ENCODE results near the gene GEMIN7.

The GEMIN7 gene

GRCh38 chr19:45076851-45077730 lies 2.0 kb upstream of the GEMIN7 start:
- Histone ChIP-seq H3K27ac (ENCODE audit: low read depth, low read length, poor library complexity, severe bottlenecking) (peak overlapping the region; percentile 85), H3K79me2 (ENCODE audit: insufficient read depth, low read length) (peaks cover 28% of the 10 kb centered on the region), H3K9ac (ENCODE audit: low read length) (peak overlapping the region; percentile 96), H3K4me2 (ENCODE audit: low read length) (peak overlapping the region; percentile 78), H3K9me2 (ENCODE audit: low read depth, low read length) (no peaks in the 10 kb centered on the region), H3F3A (ENCODE audit: insufficient read depth, low read length) (peaks cover 13% of the 10 kb centered on the region), H3K27me3 (ENCODE audit: insufficient read depth, low read length) (no peaks in the 10 kb centered on the region), H3K4me3 (ENCODE audit: low read depth, low read length, poor library complexity, severe bottlenecking) (peak overlapping the region; percentile 83), H4K20me1 (ENCODE audit: insufficient read depth, low read length) (no peaks in the 10 kb centered on the region), H3K9me3 (ENCODE audit: low read length) (no peaks in the 10 kb centered on the region), H3K4me1 (ENCODE audit: insufficient read depth, low read length, severe bottlenecking) (peaks cover 66% of the 10 kb centered on the region), H2AFZ (ENCODE audit: low read length) (no peak overlapping the region), H3K36me3 (ENCODE audit: insufficient read depth, low read length) (peaks cover 29% of the 10 kb centered on the region)
- no peak for TF ChIP-seq CTCF (IDR thresholded peaks at IDR 0.05; ENCODE audit: low read length)
- no peak for TF ChIP-seq EZH2 (IDR thresholded peaks at IDR 0.05; ENCODE audit: borderline replicate concordance, low read length)

- peaks cover 38% of the 10 kb centered on the region for H3K79me2 ChIP-seq (ENCODE audit: insufficient read depth, low read length)
- H3K9ac ChIP-seq (ENCODE audit: low read length): peak overlapping the region; percentile 93
- no peaks in the 10 kb centered on the region for H3K9me3 ChIP-seq (ENCODE audit: low read length)
- H4K20me1 ChIP-seq (ENCODE audit: insufficient read depth, low read length): no peaks in the 10 kb centered on the region
- peaks cover 53% of the 10 kb centered on the region for H3K4me1 ChIP-seq (ENCODE audit: insufficient read depth, low read length, severe bottlenecking)
- peak overlapping the region; percentile 94 for H3K4me2 ChIP-seq (ENCODE audit: low read length)
- peak overlapping the region; percentile 90 for H3K4me3 ChIP-seq (ENCODE audit: low read depth, low read length, poor library complexity, severe bottlenecking)
- H3K27ac ChIP-seq (ENCODE audit: low read depth, low read length, poor library complexity, severe bottlenecking): peak overlapping the region; percentile 85
- TF ChIP-seq CTCF (IDR thresholded peaks at IDR 0.05; ENCODE audit: low read length) (no peak), EZH2 (IDR thresholded peaks at IDR 0.05; ENCODE audit: borderline replicate concordance, low read length) (no peak)
- no peaks in the 10 kb centered on the region for H3K27me3 ChIP-seq (ENCODE audit: insufficient read depth, low read length)
- peaks cover 13% of the 10 kb centered on the region for H3F3A ChIP-seq (ENCODE audit: insufficient read depth, low read length)
- peaks cover 36% of the 10 kb centered on the region for H3K36me3 ChIP-seq (ENCODE audit: insufficient read depth, low read length)
- H3K9me2 ChIP-seq (ENCODE audit: low read depth, low read length): no peaks in the 10 kb centered on the region
- H2AFZ ChIP-seq (ENCODE audit: low read length): no peak overlapping the region
These were observed 534 bp upstream of the GEMIN7 start for GRCh38 chr19:45078390-45079062.

- Histone ChIP-seq H3K9me2 (ENCODE audit: low read depth, low read length) (no peaks in the 10 kb centered on the region), H3K9ac (ENCODE audit: low read length) (peak overlapping the region; percentile 93), H3F3A (ENCODE audit: insufficient read depth, low read length) (peaks cover 13% of the 10 kb centered on the region), H3K4me2 (ENCODE audit: low read length) (peak overlapping the region; percentile 94), H3K4me1 (ENCODE audit: insufficient read depth, low read length, severe bottlenecking) (peaks cover 42% of the 10 kb centered on the region), H3K9me3 (ENCODE audit: low read length) (no peaks in the 10 kb centered on the region), H3K36me3 (ENCODE audit: insufficient read depth, low read length) (peaks cover 28% of the 10 kb centered on the region), H4K20me1 (ENCODE audit: insufficient read depth, low read length) (no peaks in the 10 kb centered on the region), H3K79me2 (ENCODE audit: insufficient read depth, low read length) (peaks cover 38% of the 10 kb centered on the region), H3K27me3 (ENCODE audit: insufficient read depth, low read length) (no peaks in the 10 kb centered on the region), H3K27ac (ENCODE audit: low read depth, low read length, poor library complexity, severe bottlenecking) (peak overlapping the region; percentile 78), H2AFZ (ENCODE audit: low read length) (no peak overlapping the region), H3K4me3 (ENCODE audit: low read depth, low read length, poor library complexity, severe bottlenecking) (peak overlapping the region; percentile 90)
- no peak for TF ChIP-seq CTCF (IDR thresholded peaks at IDR 0.05; ENCODE audit: low read length)
- TF ChIP-seq EZH2 (IDR thresholded peaks at IDR 0.05; ENCODE audit: borderline replicate concordance, low read length): no peak
These were observed 881 bp downstream of the GEMIN7 start for GRCh38 chr19:45079911-45080370.

All from OCI-LY1 (cell line).